Astrocyte (in vitro differentiated cells and primary cell): Measurements from ENCODE around the gene VSTM2L. TPM values are rescaled to one million over a fixed set of nuclear protein-coding genes. Genes with fewer than 3 reads are reported as not detected.

ENCODE experiments used
- DNase-seq: peaks from one replicate; pipeline ENCODE4 v3.0.0-alpha.2; 2010; ENCODE audit warnings: low read depth
- FAIRE-seq: peaks from 2 replicates; lab custom pipeline; 2011; peaks lifted over from hg19 to GRCh38; lab: Jason Lieb, UNC
- H2AFZ ChIP-seq: 2 replicates; pipeline ENCODE4 v1.6.0; 2012; ENCODE audit warnings: low read depth, low read length, inconsistent platforms
- H3K27ac ChIP-seq: 2 replicates; pipeline ENCODE4 v1.5.1; 2011; ENCODE audit warnings: low read depth, low read length, inconsistent platforms
- H3K27me3 ChIP-seq: 2 replicates; pipeline ENCODE4 v1.6.0; 2011; ENCODE audit warnings: low read length, inconsistent platforms; ENCODE audit not compliant: insufficient read depth
- H3K36me3 ChIP-seq: 2 replicates; pipeline ENCODE4 v1.5.1; 2011; ENCODE audit warnings: low read length, inconsistent platforms; ENCODE audit not compliant: insufficient read depth
- H3K4me1 ChIP-seq: 2 replicates; pipeline ENCODE4 v1.5.1; 2011; ENCODE audit warnings: low read length, inconsistent platforms; ENCODE audit not compliant: insufficient read depth
- H3K4me2 ChIP-seq: 2 replicates; pipeline ENCODE4 v1.6.0; 2012; ENCODE audit warnings: low read length, inconsistent platforms
- H3K4me3 ChIP-seq: 2 replicates; pipeline ENCODE4 v1.5.1; 2011; ENCODE audit warnings: low read depth, mild to moderate bottlenecking, low read length, inconsistent platforms; ENCODE audit not compliant: insufficient read depth
- H3K79me2 ChIP-seq: 2 replicates; pipeline ENCODE4 v1.6.0; 2012; ENCODE audit warnings: mild to moderate bottlenecking, low read length, inconsistent platforms; ENCODE audit not compliant: insufficient read depth
- H3K9ac ChIP-seq: 2 replicates; pipeline ENCODE4 v1.6.0; 2012; ENCODE audit warnings: mild to moderate bottlenecking, low read length, inconsistent platforms
- H3K9me3 ChIP-seq: 2 replicates; pipeline ENCODE4 v1.5.1; 2012; ENCODE audit warnings: low read depth, mild to moderate bottlenecking, low read length, inconsistent platforms; ENCODE audit not compliant: insufficient read depth
- H4K20me1 ChIP-seq: 2 replicates; pipeline ENCODE4 v1.6.0; 2012; ENCODE audit warnings: low read length, inconsistent platforms; ENCODE audit not compliant: insufficient read depth
- H3K27ac Mint-ChIP-seq: one replicate; pipeline ENCODE4 v1.8.0; 2021; ENCODE audit warnings: mild to moderate bottlenecking, mixed read lengths; ENCODE audit not compliant: unreplicated experiment
- H3K27me3 Mint-ChIP-seq: one replicate; pipeline ENCODE4 v1.8.0; 2021; ENCODE audit warnings: low read depth, mixed read lengths; ENCODE audit not compliant: unreplicated experiment
- H3K36me3 Mint-ChIP-seq: one replicate; pipeline ENCODE4 v1.8.0; 2021; ENCODE audit warnings: low read depth, mixed read lengths; ENCODE audit not compliant: unreplicated experiment
- H3K4me1 Mint-ChIP-seq: one replicate; pipeline ENCODE4 v1.8.0; 2021; ENCODE audit warnings: low read depth, mixed read lengths; ENCODE audit not compliant: unreplicated experiment
- H3K4me3 Mint-ChIP-seq: one replicate; pipeline ENCODE4 v1.8.0; 2021; ENCODE audit warnings: mild to moderate bottlenecking, moderate library complexity, mixed read lengths; ENCODE audit not compliant: unreplicated experiment
- H3K9me3 Mint-ChIP-seq: one replicate; pipeline ENCODE4 v1.8.0; 2021; ENCODE audit warnings: mild to moderate bottlenecking, mixed read lengths; ENCODE audit not compliant: unreplicated experiment
- CTCF ChIP-seq: IDR thresholded peaks from 2 replicates; pipeline ENCODE4 v1.5.1; 2011; ENCODE audit warnings: low read depth, mild to moderate bottlenecking, inconsistent platforms, low read length, moderate library complexity; ENCODE audit not compliant: insufficient read depth
- EZH2 ChIP-seq: IDR thresholded peaks from 2 replicates; pipeline ENCODE4 v1.6.1; 2012; ENCODE audit warnings: mild to moderate bottlenecking, low read length, inconsistent platforms; ENCODE audit not compliant: insufficient read depth
- total RNA-seq: library from RNA; stranded (reverse); gene quantifications from 2 replicates; pipeline ENCODE4 v1.2.1, GENCODE V29; 2021

The VSTM2L gene
- total RNA-seq, 1 donor from 2014 or later = 18.5 TPM

- peaks cover 44% of the 10 kb centered on the region for H3K4me1 Mint-ChIP-seq
- FAIRE-seq (no peak), DNase-seq (no peak)
- Histone ChIP-seq H3K4me3 (no peak overlapping the region), H3K4me1 (peaks cover 54% of the 10 kb centered on the region), H3K79me2 (no peaks in the 10 kb centered on the region), H3K36me3 (no peaks in the 10 kb centered on the region), H4K20me1 (peaks cover 19% of the 10 kb centered on the region), H3K4me2 (peak overlapping the region; percentile 73), H2AFZ (no peak overlapping the region), H3K27ac (peak overlapping the region; percentile 2), H3K27me3 (no peaks in the 10 kb centered on the region), H3K9ac (peak overlapping the region; percentile 20), H3K9me3 (no peaks in the 10 kb centered on the region)
- no peaks in the 10 kb centered on the region for H3K27me3 Mint-ChIP-seq
- TF ChIP-seq CTCF (no peak), EZH2 (no peak)
- H3K9me3 Mint-ChIP-seq = no peaks in the 10 kb centered on the region
- no peak overlapping the region for H3K4me3 Mint-ChIP-seq
- H3K36me3 Mint-ChIP-seq = peaks cover 6% of the 10 kb centered on the region
- peak overlapping the region; percentile 42 for H3K27ac Mint-ChIP-seq
Measured at GRCh38 chr20:37989601-37990295, 86.8 kb downstream of the VSTM2L start.

GRCh38 chr20:37990571-37991151, 87.7 kb downstream of the VSTM2L start:
- H3K4me3 ChIP-seq = peak overlapping the region; percentile 27
- H3K79me2 ChIP-seq = no peaks in the 10 kb centered on the region
- H3K27ac ChIP-seq = peak overlapping the region; percentile 26
- peaks cover 9% of the 10 kb centered on the region for H3K36me3 Mint-ChIP-seq
- peaks cover 47% of the 10 kb centered on the region for H3K4me1 Mint-ChIP-seq
- no peaks in the 10 kb centered on the region for H3K27me3 Mint-ChIP-seq
- no peaks in the 10 kb centered on the region for H3K9me3 ChIP-seq
- no peak for FAIRE-seq
- H3K36me3 ChIP-seq = no peaks in the 10 kb centered on the region
- H4K20me1 ChIP-seq = peaks cover 19% of the 10 kb centered on the region
- peaks cover 58% of the 10 kb centered on the region for H3K4me1 ChIP-seq
- no peak overlapping the region for H2AFZ ChIP-seq
- peak overlapping the region; percentile 73 for H3K4me2 ChIP-seq
- H3K4me3 Mint-ChIP-seq = peak overlapping the region; percentile 1
- no peaks in the 10 kb centered on the region for H3K9me3 Mint-ChIP-seq
- peak overlapping the region; percentile 41 for H3K9ac ChIP-seq
- H3K27ac Mint-ChIP-seq = peak overlapping the region; percentile 60
- no peaks in the 10 kb centered on the region for H3K27me3 ChIP-seq
- peak; percentile 80 for DNase-seq
- TF ChIP-seq EZH2 (no peak), CTCF (no peak)
